ENCODE results near the gene RASGRP2.

The RASGRP2 gene

DNA sequence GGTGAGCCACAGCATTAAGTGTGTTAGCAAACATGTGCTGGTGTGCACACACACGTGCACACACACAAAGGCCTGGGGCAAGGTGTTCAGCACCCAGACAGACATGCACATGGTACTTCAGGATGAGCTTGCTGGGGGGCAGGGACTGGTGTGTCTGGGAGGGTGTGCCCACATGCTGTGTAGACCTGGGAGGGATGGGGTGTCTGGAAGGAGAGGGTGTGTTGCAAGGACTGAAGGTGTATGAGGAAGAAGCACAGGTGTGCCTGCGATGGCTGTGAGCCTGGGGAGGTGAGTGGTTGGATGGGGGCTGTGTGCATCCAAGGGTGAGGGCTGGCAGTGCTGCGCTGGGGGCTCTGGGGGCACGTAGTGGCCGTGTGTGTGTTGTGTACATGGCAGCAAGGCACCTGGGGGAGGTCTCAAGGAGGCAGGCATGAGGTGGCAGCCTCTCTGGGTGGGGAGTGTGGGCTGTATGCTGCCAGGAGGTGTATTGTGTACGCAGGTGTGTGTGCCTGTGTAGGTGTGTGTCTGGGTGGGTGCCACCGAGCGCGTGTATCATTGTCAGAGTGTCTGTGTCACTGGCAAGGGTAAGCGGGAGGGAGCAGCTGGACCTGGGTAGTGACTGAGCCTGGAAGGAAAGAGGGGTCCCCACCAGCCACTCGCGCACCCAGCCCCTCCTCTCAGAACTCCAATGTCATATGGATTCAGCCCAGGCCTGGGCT, 23.1 kb downstream of the RASGRP2 start:
- H3K4me3 ChIP-seq (ENCODE audit: low read length), result no peak overlapping the region
- no peak for TF ChIP-seq EZH2phosphoT487 (IDR thresholded peaks at IDR 0.05; ENCODE audit: low read depth)
- no peaks in the 10 kb centered on the region for H3K79me2 ChIP-seq (ENCODE audit: low read length)
- no peaks in the 10 kb centered on the region for H3K36me3 ChIP-seq (replicated peaks; ENCODE audit: low read depth, low read length)
- H2AFZ ChIP-seq (ENCODE audit: low read depth, low read length), result no peak overlapping the region
- H3K9ac ChIP-seq (ENCODE audit: low read length), result no peak overlapping the region
- H3K27me3 ChIP-seq (ENCODE audit: low read depth, low read length), result peaks cover 4% of the 10 kb centered on the region; the same call in 1 of the 2 replicates
- H3K27ac ChIP-seq (ENCODE audit: low read length), result no peak overlapping the region
- H3K9me3 ChIP-seq (ENCODE audit: insufficient read depth, low read length), result no peaks in the 10 kb centered on the region
- no peak overlapping the region for H3K4me2 ChIP-seq (ENCODE audit: low read length)
- no peaks in the 10 kb centered on the region for H4K20me1 ChIP-seq (ENCODE audit: insufficient read depth, low read length)
- H3K4me1 ChIP-seq (ENCODE audit: low read length), result peaks cover 53% of the 10 kb centered on the region

GRCh38 chr11:64720167-64720566, 23.8 kb downstream of the RASGRP2 start:
- peaks cover 53% of the 10 kb centered on the region for H3K4me1 ChIP-seq (ENCODE audit: low read length)
- TF ChIP-seq, protein P1, sequence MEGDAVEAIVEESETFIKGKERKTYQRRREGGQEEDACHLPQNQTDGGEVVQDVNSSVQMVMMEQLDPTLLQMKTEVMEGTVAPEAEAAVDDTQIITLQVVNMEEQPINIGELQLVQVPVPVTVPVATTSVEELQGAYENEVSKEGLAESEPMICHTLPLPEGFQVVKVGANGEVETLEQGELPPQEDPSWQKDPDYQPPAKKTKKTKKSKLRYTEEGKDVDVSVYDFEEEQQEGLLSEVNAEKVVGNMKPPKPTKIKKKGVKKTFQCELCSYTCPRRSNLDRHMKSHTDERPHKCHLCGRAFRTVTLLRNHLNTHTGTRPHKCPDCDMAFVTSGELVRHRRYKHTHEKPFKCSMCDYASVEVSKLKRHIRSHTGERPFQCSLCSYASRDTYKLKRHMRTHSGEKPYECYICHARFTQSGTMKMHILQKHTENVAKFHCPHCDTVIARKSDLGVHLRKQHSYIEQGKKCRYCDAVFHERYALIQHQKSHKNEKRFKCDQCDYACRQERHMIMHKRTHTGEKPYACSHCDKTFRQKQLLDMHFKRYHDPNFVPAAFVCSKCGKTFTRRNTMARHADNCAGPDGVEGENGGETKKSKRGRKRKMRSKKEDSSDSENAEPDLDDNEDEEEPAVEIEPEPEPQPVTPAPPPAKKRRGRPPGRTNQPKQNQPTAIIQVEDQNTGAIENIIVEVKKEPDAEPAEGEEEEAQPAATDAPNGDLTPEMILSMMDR (IDR thresholded peaks at IDR 0.05; ENCODE audit: low read depth, low read length), result no peak
- TF ChIP-seq EZH2phosphoT487 (IDR thresholded peaks at IDR 0.05; ENCODE audit: low read depth), result no peak

GRCh38 chr11:64719406-64719805, 24.5 kb downstream of the RASGRP2 start:
- Histone ChIP-seq H3K9me3 (ENCODE audit: insufficient read depth, low read length) (no peaks in the 10 kb centered on the region), H3K4me2 (ENCODE audit: low read length) (no peak overlapping the region)

More at GRCh38 chr11:64720167-64720566, 23.8 kb downstream of the RASGRP2 start:
- Histone ChIP-seq H4K20me1 (ENCODE audit: insufficient read depth, low read length) (no peaks in the 10 kb centered on the region), H3K27me3 (ENCODE audit: low read depth, low read length) (peaks cover 4% of the 10 kb centered on the region; the same call in 1 of the 2 replicates), H3K4me2 (ENCODE audit: low read length) (no peak overlapping the region), H3K4me3 (ENCODE audit: low read length) (no peak overlapping the region), H3K27ac (ENCODE audit: low read length) (no peak overlapping the region), H3K79me2 (ENCODE audit: low read length) (no peaks in the 10 kb centered on the region), H3K36me3 (replicated peaks; ENCODE audit: low read depth, low read length) (no peaks in the 10 kb centered on the region), H2AFZ (ENCODE audit: low read depth, low read length) (no peak overlapping the region), H3K9me3 (ENCODE audit: insufficient read depth, low read length) (no peaks in the 10 kb centered on the region), H3K9ac (ENCODE audit: low read length) (no peak overlapping the region)

DNA sequence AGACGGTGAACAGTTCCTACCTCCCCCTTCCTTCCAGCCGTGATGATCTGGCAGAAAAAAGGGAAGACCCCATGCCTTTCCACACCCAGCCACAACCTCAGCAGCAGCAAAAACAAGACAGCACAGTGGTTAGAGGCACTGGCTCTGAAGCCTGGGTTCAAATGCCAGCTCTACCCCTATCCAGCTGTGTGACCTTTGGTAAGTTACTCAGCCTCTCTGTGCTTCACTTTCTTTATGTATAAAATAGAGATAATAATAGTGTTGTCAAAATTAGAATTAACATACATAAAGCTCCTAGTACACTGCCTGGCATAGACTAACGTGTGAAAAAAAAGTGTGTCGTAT, 25.2 kb downstream of the RASGRP2 start:
- Histone ChIP-seq H4K20me1 (ENCODE audit: insufficient read depth, low read length) (no peaks in the 10 kb centered on the region), H3K9ac (ENCODE audit: low read length) (no peak overlapping the region), H3K27ac (ENCODE audit: low read length) (no peak overlapping the region), H3K36me3 (replicated peaks; ENCODE audit: low read depth, low read length) (no peaks in the 10 kb centered on the region), H3K79me2 (ENCODE audit: low read length) (no peaks in the 10 kb centered on the region), H3K9me3 (ENCODE audit: insufficient read depth, low read length) (no peaks in the 10 kb centered on the region), H2AFZ (ENCODE audit: low read depth, low read length) (no peak overlapping the region), H3K4me1 (ENCODE audit: low read length) (peaks cover 53% of the 10 kb centered on the region), H3K4me3 (ENCODE audit: low read length) (no peak overlapping the region), H3K27me3 (ENCODE audit: low read depth, low read length) (peaks cover 4% of the 10 kb centered on the region; the same call in 1 of the 2 replicates), H3K4me2 (ENCODE audit: low read length) (no peak overlapping the region)
- no peak for TF ChIP-seq EZH2phosphoT487 (IDR thresholded peaks at IDR 0.05; ENCODE audit: low read depth)
- TF ChIP-seq, protein P1 (IDR thresholded peaks at IDR 0.05; ENCODE audit: low read depth, low read length), result no peak

More at GRCh38 chr11:64719406-64719805, 24.5 kb downstream of the RASGRP2 start:
- H2AFZ ChIP-seq (ENCODE audit: low read depth, low read length), result no peak overlapping the region
- H3K79me2 ChIP-seq (ENCODE audit: low read length), result no peaks in the 10 kb centered on the region
- H4K20me1 ChIP-seq (ENCODE audit: insufficient read depth, low read length), result no peaks in the 10 kb centered on the region
- H3K4me1 ChIP-seq (ENCODE audit: low read length), result peaks cover 53% of the 10 kb centered on the region
- H3K9ac ChIP-seq (ENCODE audit: low read length), result no peak overlapping the region
- H3K27ac ChIP-seq (ENCODE audit: low read length), result no peak overlapping the region
- no peak overlapping the region for H3K4me3 ChIP-seq (ENCODE audit: low read length)
- no peak for TF ChIP-seq EZH2phosphoT487 (IDR thresholded peaks at IDR 0.05; ENCODE audit: low read depth)
- TF ChIP-seq, protein P1 (IDR thresholded peaks at IDR 0.05; ENCODE audit: low read depth, low read length), result no peak
- no peaks in the 10 kb centered on the region for H3K36me3 ChIP-seq (replicated peaks; ENCODE audit: low read depth, low read length)
- peaks cover 4% of the 10 kb centered on the region; the same call in 1 of the 2 replicates for H3K27me3 ChIP-seq (ENCODE audit: low read depth, low read length)
